Suppressor macrophage treated with lipopolysaccharide for 4 hours (primary cell): ENCODE results near the gene MGAT3.
"Not testable (repeated sequence)": the region's sequence is repeated elsewhere in the genome, so short reads cannot be mapped to it uniquely, and the experiment has no call there.

Experiments
- DNase-seq: peaks from one replicate; pipeline ENCODE4 v3.0.0-alpha.2; 2020

The MGAT3 gene

DNA sequence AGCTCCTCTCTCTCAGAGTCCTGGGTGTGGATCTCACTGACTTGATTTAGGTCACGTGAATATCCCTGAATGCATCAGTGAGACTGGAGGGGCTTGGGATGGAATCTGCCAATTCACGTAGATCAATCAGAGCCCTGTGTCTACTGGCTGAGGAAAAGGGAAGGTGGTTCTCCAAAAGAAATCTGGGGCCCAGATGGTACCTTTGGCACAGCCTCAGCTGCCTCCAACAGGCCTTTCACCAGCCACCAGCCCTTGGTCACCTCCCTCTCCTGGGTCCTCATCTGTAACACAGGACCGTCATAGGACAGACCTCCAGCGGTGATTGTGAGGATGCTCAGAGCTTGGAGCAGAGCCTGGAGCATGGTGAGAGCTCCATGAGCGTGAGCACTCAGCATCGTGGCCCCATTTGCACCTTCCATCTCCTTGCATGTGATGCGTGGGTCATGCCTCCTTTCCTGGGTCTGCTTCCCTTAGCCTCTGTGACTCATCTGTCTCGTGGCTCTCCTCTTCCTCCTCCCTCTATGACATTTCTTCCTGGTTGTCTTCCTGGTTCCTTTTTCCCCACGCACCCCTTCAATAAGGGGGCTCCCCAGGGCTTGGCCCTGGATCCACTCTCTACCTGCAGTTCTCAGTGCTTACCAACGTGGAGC lies 37.8 kb downstream of the MGAT3 start:
- peak; percentile 82 for DNase-seq

DNA sequence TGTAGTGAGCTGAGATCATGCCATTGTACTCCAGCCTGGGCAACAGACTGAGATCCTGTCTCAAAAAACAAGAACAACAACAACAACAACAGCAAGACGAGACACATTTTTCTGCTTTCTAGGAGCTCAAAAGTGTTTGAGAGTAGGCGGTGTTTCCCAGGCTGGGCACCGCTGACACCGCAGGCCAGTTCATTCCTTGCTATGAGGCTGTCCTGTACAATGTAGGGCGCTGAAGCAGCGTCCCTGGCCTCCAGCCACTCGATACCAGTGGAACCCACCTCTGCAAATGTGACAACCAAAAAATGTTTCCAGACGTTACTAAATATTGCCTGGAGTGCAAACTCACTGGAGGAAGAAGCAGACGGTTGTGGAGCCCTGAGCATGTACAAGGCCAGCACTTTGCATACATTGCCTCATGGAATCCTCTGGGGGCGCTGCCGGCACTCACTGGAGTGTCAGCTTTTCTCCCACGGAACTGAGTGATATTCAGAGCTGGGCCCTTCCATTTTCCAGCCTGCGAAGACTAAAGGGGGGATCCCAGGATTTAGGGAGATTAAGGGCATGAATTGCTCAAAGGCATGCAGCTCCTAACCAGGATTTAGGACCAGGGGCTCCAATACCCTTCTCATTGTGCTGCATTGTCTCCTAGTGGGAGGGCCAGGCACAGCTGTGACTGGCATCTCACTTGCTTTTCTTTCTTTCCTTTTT lies 39.5 kb downstream of the MGAT3 start:
- DNase-seq: peak; percentile 81

- no peak for DNase-seq
Observed at GRCh38 chr22:39497429-39497828, 40.6 kb downstream of the MGAT3 start.

DNA sequence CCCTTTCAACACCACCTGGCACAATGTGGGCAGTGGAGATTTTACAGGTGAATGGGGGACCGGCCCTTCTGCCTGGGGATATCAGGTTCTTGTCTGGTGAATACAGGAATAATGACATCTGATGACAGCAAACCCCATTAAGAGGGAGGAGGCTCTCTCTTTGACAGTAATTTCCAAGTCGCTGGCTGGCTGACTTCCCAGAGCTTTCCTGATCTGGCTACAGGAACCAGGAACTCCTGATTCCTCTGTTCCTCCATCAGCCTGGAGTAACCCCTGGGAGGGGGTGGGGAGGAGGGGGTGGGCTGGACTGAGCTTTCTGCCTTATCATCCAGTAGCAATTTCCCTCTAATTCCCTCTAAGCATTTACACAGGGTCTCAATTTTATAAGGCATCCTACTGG lies 41.6 kb downstream of the MGAT3 start:
- DNase-seq: no peak

GRCh38 chr22:39498802-39499201 lies 42.0 kb downstream of the MGAT3 start:
- no peak for DNase-seq

DNA sequence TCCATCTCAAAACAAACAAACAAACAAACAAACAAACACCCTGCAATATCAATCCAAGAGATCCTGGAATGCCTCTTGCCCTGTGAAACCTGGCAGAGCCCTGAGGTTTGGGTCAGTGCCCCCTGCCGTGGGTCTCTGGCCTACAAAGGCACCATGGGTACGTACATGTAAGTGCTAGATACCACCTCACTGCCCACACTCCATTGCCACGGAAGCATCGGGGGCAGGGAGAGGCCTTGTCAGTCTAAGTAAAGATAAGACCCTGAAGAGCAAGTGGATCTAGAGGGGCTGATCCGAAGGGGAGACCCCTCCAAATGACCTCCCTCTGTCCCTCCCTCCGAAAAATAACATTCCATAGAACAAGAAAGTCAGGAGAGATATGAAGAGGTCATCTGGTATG lies 43.3 kb downstream of the MGAT3 start:
- no peak for DNase-seq

- DNase-seq: no peak
Observed at GRCh38 chr22:39501644-39502108, 44.9 kb downstream of the MGAT3 start.

DNA sequence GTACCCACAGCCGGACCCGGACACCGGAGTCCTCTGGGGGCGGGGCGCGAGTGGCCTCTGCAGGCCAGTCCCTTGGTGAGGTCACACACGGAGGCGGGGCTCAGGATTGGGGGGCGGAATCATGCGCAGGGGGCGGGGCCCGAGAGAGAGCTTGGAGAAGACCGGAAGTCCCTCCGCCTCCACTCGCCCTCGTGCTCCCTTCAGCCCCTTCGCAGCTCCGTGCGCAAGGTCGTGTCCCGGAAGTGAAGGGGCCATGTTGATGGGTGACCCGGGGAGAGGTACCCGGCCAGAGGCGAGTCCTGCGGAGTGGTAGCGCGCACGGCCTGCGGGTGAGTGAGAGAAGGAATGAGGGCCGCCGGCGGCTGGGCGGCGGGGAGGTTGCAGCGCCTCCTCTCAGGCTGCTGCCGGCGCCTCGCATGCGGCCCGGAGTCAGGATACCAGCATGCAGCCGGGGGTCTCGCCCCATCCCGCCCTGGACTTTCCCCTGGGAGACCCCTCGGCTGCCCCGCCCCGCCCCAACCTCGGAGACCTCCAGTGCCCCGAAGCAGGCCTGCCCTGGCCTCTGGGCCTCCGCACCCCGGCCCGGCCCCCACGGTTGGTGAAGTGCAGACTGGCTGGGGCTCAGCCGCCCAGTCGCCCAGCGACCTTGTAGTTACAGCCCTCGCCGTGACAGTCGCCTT lies 45.4 kb downstream of the MGAT3 start, which contains the start of gene MIEF1:
MIEF1 (plus strand) TSS at position 182 of the 680 bp plus-strand sequence. CDS start 9,005 bp downstream, outside the sequence.
- peak; percentile 99 for DNase-seq

- peak; percentile 40 for DNase-seq
Observed at GRCh38 chr22:39502789-39503409, 46.1 kb downstream of the MGAT3 start.

GRCh38 chr22:39503630-39504029 lies 46.8 kb downstream of the MGAT3 start:
- DNase-seq: no peak

GRCh38 chr22:39504071-39504470 lies 47.3 kb downstream of the MGAT3 start:
- no peak for DNase-seq

GRCh38 chr22:39507021-39507420 lies 50.2 kb downstream of the MGAT3 start:
- not testable (repeated sequence) for DNase-seq

- DNase-seq: no peak
Observed at GRCh38 chr22:39508393-39508792, 51.6 kb downstream of the MGAT3 start.

- no peak for DNase-seq
Observed at GRCh38 chr22:39510529-39511149, 53.8 kb downstream of the MGAT3 start.

- no peak for DNase-seq
Observed at GRCh38 chr22:39511226-39511625, 54.4 kb downstream of the MGAT3 start.

DNA sequence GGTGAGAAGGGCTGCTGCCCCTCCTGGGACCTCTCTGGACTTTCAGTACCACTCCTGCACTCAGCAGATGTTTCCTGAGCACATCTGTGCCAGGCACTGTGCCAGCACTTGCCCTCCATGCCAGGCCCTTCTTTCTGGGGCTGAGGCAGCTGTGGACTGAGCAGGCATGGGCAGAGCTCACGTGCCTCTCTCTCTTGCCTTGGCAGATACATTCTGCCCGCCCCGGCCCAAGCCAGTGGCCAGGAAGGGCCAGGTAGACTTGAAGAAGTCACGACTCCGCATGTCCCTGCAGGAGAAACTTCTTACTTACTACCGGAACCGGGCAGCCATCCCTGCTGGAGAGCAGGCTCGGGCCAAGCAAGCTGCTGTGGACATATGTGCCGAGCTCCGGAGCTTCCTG lies 55.2 kb downstream of the MGAT3 start:
- DNase-seq: no peak

GRCh38 chr22:39513791-39514190 lies 57.0 kb downstream of the MGAT3 start:
- no peak for DNase-seq

- peak; percentile 77 for DNase-seq
Observed at GRCh38 chr22:39514373-39514973, 57.7 kb downstream of the MGAT3 start.

DNA sequence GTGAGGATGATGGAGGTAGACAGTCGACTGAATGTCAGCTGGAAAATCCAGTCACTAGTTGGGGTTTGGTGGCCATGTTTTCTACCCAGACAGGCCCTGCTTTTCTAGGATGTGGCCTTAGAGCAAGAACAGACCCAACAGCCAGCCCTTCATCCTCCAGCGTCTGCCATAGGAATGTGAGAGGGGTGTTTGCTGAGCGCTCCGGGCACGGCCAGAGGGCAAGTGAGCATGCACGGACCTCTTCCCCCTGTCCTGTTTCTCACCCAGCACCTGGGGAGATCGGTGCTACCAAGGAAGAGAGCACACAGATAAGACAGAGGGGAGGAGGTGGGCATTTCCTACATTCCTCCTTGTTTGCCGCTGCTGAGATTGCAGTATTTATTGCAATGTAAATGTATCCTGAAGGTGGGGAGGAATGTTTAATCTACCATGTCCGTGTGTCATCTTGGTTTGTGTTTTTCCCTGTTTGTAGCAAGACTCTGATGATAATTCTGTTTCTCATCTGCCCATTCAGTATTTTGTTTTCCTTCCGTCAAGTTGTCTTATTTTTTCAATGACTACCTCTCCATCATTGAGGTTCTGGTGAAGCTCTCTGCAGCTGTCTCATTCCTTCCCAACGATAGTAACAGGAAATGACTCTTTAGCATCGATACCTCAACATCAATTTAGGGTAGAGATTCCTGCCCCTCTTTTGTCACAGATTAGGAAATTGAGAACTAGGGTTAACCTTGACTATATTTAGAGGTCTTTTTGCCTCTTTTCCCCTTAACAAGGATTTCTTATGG lies 58.6 kb downstream of the MGAT3 start:
- DNase-seq: no peak

DNA sequence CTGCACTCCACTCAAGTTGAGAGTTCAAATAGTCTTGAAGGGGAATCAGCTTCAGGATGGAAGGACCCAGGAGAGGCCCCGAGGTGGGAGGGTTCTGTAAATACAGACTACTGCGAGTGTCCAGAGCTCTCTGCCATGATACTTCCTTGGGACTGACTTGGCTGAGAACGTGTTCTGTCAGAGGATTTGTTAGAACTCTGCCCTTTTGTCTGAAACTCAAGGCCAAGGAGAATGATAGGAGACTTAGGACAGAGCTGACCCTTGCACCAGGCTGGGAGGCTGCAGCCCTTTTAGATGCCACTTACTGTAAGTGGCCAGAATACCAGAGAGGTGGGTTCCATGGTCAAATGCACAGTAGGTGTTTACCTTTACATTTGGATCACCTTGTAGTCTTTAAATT lies 60.7 kb downstream of the MGAT3 start:
- DNase-seq: no peak

- no peak for DNase-seq
Observed at GRCh38 chr22:39518144-39518786, 61.5 kb downstream of the MGAT3 start.
